Left colon (tissue), 2 donors: ENCODE results near the gene GLUL. TPM values are rescaled to one million over a fixed set of nuclear protein-coding genes. Genes with fewer than 3 reads are reported as not detected.

Source experiments
- ATAC-seq: fragments of 200-7000 bp; cut with Tn5 transposase; one replicate; pipeline ENCODE4 v1.9.1; 2020; ENCODE audit warnings: mild to moderate bottlenecking, moderate library complexity
- DNase-seq, 2 donors: peaks; one replicate each; pipeline ENCODE4 v3.0.0-alpha.2; 2020
- intact Hi-C, 2 donors: fragments of 100-400 bp; cut with DNase I in 1 of 2; cut with micrococcal nuclease in 1 of 2; formaldehyde crosslinking; loops; one replicate each; pipeline versions ENCODE4 v1.11.2 to v1.14.0; 2022; cut with DNase I, micrococcal nuclease
- long read RNA-seq: library from polyadenylated mRNA; unstranded; transcript quantifications from one replicate; pipeline ENCODE4 v2.0.0, GENCODE V29; 2021
- total RNA-seq, 2 donors: library from RNA; stranded (reverse); fragmentation: NEBNext Ultra II Directional; extraction: Animal tissue kit (Norgen Biotek cat#: 25700); gene quantifications; one replicate each; pipeline ENCODE4 v1.2.1, GENCODE V29; 2021
- donor health status: DM: no; HTN: no; CAD: no.
- donor health status: DM: yes; HTN: yes; CAD: no.

Gene GLUL
- total RNA-seq: 100 to 1,000 TPM; 436 to 776 TPM
- long read RNA-seq, full-length matches to known transcripts: 435 of 746 reads
- long read RNA-seq, partial matches to known transcripts: 83 of 746 reads
- long read RNA-seq, other reads (novel, unspliced or antisense): 228 of 746 reads

DNA sequence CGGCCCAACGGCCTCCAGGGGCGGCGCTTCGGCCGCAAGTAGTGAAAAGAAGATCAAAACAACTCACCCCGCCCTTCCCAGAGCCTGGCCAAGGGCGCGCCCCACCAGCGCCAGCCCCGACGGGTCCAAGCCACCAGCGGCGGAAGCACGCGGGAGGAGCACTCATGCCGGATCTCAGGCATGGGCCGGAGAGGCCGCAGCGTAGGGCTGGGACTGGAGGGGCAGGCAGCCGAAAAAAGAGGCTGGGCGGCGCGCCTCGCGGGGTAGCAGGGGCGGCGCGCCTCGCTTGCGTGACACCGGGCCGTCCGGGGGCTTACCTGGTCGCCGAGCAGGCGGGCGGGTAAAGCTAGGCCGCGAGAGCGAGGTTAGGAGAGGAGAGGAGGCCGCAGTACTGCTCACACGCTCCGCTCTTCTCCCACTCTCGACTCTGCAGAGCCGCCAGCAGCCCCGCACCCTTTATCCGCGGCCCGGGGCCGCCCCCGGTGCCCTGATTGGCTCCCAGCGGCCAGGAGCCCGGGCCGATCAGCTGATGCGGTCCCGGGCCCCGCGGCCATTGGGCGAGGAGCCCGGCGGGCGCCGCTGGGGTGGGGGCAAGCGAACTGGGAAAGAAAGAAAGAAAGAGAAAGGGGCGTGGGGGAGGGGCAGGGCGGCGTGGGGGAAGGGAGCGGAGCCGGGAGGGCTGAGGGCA is at the start of gene GLUL:
GLUL (minus strand) TSS at position 429 of the 688 bp plus-strand sequence. CDS start 3,053 bp downstream, outside the sequence.
- ATAC-seq (peak; percentile 87), DNase-seq (peak; percentile 93 to 94)
- intact Hi-C loops: loop anchor here in 1 of 2 donors (10.0 kb wide), 1 partner anchor 307 kb away; no protein-coding TSS in a partner anchor

DNA sequence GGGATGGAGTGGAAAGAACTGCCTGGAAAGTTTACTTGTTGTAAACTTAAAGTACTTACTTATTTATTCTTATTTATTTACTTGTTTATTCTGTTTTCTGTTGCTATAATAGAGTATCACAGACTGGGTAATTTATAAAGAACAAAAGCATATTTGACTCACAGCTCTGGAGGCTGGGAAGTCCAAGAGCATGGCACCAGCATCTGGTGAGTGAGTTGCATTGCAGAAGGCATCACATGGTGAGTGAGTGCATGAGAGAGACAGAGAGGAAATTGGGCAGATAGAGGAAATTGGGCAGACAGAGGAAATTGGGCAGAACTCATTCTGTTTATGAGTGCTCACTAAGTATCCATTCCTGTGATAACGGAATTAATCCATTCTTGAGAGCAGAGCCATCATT is 46.7 kb upstream of the GLUL start:
- ATAC-seq: no peak
- no peak for DNase-seq
- intact Hi-C loops: no loop called here

- intact Hi-C loops: no loop called here
- ATAC-seq (no peak), DNase-seq (no peak)
Observed at GRCh38 chr1:182433580-182433979, 42.0 kb upstream of the GLUL start.

GRCh38 chr1:182431278-182431677 is 39.7 kb upstream of the GLUL start:
- intact Hi-C loops: no loop called here
- ATAC-seq (no peak), DNase-seq (no peak)

GRCh38 chr1:182430263-182431068 is 38.9 kb upstream of the GLUL start:
- ATAC-seq (no peak), DNase-seq (no peak)
- intact Hi-C loops: no loop called here

DNA sequence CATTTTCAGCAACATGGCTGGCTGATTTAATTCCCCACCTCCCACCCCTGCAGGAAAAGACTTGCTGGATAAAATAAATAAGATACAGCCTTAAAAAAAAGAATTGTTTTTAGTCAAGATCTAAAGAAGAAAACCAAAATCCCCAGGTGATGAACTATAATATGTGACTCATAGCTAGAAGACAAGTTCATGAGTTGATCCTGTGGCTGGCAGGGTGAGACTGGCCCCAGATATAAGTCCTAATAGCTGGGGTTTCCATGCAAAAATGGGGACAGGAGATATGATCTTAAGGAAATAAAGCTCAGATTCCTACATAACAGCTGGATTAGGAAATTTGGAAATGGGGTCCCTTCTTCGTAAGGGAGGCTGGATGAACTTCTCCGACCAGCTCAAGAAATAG is 36.5 kb upstream of the GLUL start:
- intact Hi-C loops: no loop called here
- ATAC-seq: no peak
- DNase-seq: no peak

GRCh38 chr1:182426442-182427430 is 35.1 kb upstream of the GLUL start:
- ATAC-seq: no peak
- DNase-seq: no peak
- intact Hi-C loops: no loop called here

DNA sequence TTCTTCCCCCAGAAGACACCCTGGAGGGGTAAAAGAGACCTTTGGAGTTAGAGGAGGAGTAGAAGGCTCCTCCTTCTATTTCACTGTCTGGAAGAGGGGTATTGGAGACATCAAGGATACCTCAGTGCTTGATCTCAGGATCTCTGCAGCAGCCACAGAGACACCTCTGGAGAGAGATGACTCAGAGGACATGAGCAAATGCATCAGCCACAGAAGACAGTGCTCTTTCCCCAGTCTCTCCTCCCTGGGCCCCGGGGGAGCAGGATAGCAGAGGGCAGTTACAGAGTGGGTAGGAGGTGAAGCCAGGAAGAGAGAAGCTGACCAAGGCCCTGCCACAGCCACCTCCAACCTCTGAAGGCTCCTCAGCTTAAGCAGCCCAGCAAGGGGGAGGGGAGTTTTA is 24.2 kb upstream of the GLUL start:
- no peak for ATAC-seq
- intact Hi-C loops: no loop called here
- no peak for DNase-seq

DNA sequence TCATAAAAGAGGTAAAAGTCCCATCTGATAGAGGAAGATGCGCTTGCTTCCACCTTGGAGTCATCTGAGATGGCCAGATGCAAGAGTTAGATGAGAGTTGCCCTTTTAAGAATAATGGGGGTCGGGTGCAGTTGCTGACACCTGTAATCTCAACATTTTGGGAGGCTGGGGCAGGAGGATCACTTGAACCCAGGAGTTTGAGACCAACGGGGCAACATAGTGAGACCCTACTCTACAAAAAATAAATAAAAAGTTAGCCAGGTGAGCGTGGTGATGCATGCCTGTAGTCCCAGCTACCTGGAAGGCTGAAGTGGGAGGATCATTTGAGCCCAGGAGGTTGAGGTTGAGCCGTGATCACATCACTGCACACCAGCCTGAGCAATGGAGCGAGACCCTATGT is 22.4 kb upstream of the GLUL start:
- no peak for ATAC-seq
- intact Hi-C loops: no loop called here
- DNase-seq: no peak

DNA sequence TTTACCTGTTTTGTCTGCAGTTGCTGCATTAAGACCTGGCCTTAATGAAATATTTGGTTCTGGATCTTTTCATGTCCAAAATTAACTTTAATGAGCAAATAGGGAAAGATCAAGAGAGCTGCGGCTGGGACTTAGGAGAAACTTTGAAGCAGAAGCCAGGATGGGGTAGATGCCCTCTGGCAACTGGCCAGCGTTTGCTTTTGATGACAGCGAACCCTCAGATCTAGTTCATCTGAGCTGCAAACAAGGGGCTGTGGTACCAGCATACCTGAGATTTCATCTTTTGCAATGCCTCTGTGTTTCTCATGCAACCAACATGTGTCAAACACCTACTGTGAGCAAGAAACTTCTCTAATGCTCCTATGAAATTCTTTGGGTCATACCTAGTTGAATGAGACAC is 21.9 kb upstream of the GLUL start:
- ATAC-seq: no peak
- no peak for DNase-seq
- intact Hi-C loops: no loop called here

DNA sequence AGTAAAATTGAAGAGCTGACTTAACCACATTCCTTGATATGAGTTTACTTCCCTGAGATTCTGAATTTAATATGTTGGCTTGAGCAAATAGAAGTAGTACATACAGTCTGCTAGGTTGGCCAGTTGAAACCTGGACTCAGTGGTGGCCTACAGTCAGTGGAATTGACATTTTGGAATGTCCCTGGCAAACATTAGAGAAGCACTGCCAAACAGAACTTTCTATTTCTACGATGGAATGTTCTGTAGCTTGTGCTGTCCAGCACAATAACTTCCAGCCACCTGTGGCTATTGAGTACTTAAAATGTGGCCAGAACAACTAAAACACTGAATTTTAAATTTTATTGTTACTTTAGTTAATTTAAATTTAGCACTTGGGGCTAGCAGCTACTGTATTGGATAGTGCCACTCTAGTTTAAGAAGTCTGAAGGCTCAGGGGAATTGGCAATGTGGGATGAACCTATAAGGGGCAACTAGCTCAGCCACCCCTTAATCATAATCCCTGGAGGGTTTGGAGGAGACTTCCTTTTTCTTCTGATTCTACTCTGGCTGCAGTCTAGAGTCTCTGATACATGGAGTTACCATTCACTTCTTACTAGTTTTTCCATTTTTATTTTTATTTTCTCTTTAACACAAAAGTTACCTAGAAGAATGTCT is 19.2 kb upstream of the GLUL start:
- no peak for DNase-seq
- intact Hi-C loops: no loop called here
- no peak for ATAC-seq

DNA sequence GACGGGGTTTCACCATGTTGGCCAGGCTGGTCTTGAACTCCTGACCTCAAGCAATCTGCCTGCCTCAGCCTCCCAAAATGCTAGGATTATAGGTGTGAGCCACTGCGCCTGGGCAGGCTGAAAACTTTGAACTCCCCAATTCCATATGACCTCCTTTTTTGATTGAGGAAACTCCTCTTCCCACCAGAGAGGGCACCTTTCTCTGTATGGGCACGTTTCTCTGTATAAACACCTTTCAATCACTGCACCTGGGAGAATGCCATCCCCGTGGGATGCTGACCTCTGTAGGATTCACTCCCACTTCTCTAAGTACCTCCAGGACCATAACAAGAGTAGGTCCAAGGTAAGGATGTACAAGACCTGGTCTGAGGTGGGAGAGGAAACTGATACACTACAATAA is 18.5 kb upstream of the GLUL start:
- ATAC-seq: no peak
- intact Hi-C loops: no loop called here
- DNase-seq: no peak

DNA sequence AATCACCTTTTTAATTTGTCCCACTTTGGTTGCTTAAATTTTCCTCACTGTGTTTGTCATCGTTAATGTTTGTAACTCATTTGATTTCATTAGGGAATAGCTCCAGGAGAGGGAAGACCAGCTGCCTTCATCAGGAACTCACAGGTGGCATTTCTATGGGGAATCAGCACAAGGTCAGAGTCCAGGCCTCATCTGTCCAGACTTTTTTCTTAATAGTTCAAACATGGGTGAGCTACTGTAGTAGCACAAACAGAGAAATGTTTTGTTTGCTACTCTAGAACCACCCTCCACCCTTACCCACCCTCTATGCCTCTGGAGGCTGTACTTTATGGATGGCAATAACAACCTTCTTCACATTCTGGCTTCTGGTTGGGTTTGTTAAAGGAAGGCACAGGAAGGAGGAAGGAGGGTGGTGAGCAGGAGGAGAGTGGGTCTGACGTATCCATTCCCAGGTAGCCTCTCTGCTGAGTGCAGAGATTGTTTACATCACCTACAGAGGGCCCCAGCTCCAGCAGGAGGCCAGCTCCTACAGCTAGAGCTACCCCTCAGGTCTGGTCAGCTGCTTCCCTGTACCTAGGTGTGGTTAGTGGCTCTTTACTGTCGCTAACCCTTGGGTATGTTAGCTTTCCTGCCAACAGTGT is 17.0 kb upstream of the GLUL start:
- intact Hi-C loops: no loop called here
- ATAC-seq (peak; percentile 93), DNase-seq (peak; percentile 53 to 70)

- DNase-seq (no peak), ATAC-seq (no peak)
- intact Hi-C loops: no loop called here
Observed at GRCh38 chr1:182407724-182408123, 16.1 kb upstream of the GLUL start.

GRCh38 chr1:182406012-182406411 is 14.4 kb upstream of the GLUL start:
- DNase-seq (no peak), ATAC-seq (peak; percentile 19)
- intact Hi-C loops: no loop called here

GRCh38 chr1:182405578-182405977 is 14.0 kb upstream of the GLUL start:
- intact Hi-C loops: no loop called here
- no peak for DNase-seq
- ATAC-seq: no peak

- no peak for ATAC-seq
- intact Hi-C loops: no loop called here
- DNase-seq: no peak
Observed at GRCh38 chr1:182404781-182405180, 13.2 kb upstream of the GLUL start.

GRCh38 chr1:182400567-182400966 is 9.0 kb upstream of the GLUL start, which contains the start of gene TEDDM1:
TEDDM1 (minus strand) TSS chr1:182400667; CDS start chr1:182400485, 182 bp downstream.
- intact Hi-C loops: no loop called here
- ATAC-seq (no peak), DNase-seq (no peak)
